Measurements from ENCODE around the gene NFYB.
"Not testable (repeated sequence)": the region's sequence is repeated elsewhere in the genome, so short reads cannot be mapped to it uniquely, and the experiment has no call there.

NFYB gene

DNA sequence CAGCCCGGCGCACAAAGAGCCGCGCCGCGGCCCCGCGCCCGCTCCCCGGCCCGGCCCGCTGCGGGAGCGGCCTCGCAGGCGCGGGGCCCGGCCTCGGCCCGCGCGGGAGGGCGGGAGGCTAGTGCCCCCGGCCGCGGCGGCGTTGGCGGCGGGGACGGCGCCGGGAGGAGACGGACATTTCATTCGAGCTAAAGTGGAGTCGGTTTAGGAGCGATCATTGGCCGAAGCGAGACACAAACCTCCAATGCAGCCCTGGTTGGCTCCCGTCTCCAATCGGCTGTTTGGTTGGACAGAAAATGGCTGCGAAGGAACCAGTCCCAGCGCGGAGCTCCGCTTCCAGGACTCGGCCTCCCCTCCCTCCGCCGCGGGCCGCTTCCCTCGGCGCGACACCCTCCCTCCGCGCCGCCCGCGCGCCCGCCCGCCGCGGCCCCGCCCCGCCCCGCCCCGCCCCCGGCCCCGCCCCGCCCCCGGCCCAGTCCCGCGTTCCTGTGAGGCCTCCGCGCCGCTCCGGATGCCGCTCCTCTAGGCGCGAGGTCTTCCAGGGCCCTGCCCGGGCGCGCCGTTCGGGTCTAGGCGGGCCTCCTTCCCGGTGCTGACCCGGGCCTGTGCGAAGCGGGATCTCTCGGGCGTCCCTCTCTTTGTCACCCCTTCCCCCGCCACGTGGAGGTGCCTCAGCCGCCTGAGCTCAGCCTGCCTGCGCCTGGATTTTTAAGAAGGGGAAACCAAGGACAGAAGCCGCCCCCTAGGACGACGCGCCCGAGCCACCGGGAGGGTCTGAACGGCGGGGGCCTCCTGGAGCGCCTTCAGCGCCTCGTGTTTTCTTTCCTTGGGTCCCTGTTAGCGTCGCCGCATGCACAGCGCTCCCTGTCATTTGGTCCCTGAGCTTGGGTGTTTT lies at the start of gene NFYB:
Gene NFYB (minus strand): TSS at position 309 of the 895 bp plus-strand sequence. CDS start 2,757 bp downstream, outside the sequence.
- H3K4me3 ChIP-seq, result peak within 1 kb of the TSS; percentile 63
- in situ Hi-C loops (cut with MboI; ENCODE audit: low sequenced_read_pairs), result no loop called here
- peaks cover 14% of the 10 kb centered on the region for H3K4me1 ChIP-seq
- no peaks in the 10 kb centered on the region for H3K9me3 ChIP-seq
- DNase-seq (ENCODE audit: low spot score in 2 of 2), result peak; percentile 93 to 95
- peaks cover 10% of the 10 kb centered on the region for H3K36me3 ChIP-seq (replicated peaks)
- no peaks in the 10 kb centered on the region; the same call in 1 of the 2 replicates for H3K27me3 ChIP-seq (ENCODE audit: low read depth)

DNA sequence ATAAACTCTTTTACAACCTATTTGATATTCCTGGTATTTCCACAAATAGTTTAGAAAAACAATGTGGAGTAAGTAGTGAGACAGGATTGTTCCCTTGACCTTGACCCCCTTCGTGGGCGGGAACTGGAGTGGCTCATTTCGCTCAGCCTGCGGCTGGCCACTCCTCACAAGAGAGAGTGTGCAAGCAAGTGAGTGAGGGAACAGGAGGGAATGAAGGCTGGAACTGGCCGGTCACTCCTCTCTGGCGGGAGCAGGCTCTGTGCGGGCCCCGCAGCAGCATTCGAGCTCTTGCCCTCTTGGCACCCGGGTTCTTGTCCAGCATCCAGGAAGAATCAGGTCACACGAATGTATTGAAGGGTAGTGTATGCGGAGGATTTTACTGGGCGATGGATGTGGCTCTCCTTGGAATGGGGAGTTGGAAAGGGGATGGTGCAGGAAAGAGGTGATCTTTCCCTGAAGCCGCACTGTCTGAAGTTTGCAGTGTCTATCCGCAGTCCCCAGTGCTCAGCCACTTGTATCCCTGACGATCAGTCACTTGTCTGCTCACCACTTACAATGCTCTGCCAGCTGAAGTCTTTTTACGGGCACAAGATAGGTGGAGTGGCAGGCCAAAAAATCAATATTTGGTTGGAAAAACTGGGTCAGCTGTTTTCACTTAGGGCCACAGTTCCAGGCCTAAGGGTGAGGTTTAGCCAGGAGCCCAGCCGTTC lies 49.6 kb upstream of the NFYB start:
- Histone ChIP-seq H3K9me3 (no peaks in the 10 kb centered on the region), H3K36me3 (replicated peaks) (no peaks in the 10 kb centered on the region), H3K4me1 (no peaks in the 10 kb centered on the region), H3K4me3 (no peak overlapping the region), H3K27me3 (ENCODE audit: low read depth) (no peaks in the 10 kb centered on the region)
- DNase-seq (ENCODE audit: low spot score in 2 of 2), result no peak
- in situ Hi-C loops (cut with MboI; ENCODE audit: low sequenced_read_pairs), result no loop called here

DNA sequence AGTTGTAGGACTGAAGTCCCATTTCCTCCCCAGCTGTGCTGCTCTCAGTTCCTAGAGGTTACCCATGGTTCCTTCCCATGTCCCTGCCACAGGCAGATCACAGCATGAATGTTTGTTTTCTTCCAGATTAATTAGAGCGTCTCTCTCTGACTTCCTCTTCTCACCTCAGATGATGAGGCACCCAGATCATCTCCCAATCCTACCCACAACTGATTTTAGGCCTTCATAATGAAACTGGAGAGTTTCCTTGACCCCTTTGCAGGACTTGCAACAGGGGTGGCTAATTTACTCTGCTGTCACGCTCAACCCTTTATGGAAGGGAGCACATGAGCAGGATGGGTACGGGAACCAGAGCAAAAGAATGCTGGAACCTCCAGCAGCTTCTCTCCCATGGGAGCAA lies 45.4 kb upstream of the NFYB start:
- DNase-seq (ENCODE audit: low spot score in 2 of 2), result no peak

DNA sequence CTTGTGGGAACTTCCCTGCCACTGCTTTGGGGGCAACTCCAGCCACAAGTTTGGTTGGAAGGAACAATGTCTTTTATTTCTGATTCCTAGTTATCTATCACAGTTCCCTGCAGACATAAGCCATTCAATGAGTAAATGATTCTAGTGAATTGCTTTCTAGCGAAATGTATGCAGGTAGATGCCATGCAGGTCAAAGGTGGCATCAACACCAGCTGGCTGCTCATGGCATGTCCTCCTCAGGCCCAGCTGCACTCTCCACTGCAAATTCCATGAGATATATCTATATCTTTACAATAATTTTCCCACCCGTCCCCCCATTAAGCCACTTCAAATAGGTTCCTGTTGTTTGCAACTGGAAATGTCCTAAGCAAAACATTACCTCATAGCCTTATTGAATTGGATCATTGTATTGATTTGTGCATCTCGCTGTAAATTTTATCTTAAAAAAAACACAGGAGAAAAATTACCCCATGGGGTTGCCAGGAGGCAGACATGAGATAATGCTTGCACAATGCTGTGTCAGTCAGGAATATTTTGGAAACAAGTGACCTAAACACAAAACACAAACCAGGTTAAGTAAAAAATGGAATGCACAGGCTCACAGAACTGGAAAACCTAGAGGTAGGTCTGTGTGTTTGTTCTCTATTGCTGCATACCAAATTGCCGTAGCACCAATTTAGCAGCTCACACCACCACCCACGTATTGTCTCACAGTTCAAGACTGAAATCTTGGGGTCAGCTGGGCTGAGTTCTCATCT lies 44.8 kb upstream of the NFYB start:
- H3K36me3 ChIP-seq (replicated peaks), result no peaks in the 10 kb centered on the region
- no peaks in the 10 kb centered on the region for H3K27me3 ChIP-seq (ENCODE audit: low read depth)
- no peak overlapping the region for H3K4me3 ChIP-seq
- in situ Hi-C loops (cut with MboI; ENCODE audit: low sequenced_read_pairs), result no loop called here
- no peaks in the 10 kb centered on the region for H3K9me3 ChIP-seq
- no peaks in the 10 kb centered on the region for H3K4me1 ChIP-seq
- DNase-seq (ENCODE audit: low spot score in 2 of 2), result no peak

More for the DNA sequence above, 45.4 kb upstream of the NFYB start:
- Histone ChIP-seq H3K4me1 (no peaks in the 10 kb centered on the region), H3K36me3 (replicated peaks) (no peaks in the 10 kb centered on the region), H3K9me3 (no peaks in the 10 kb centered on the region), H3K4me3 (no peak overlapping the region), H3K27me3 (ENCODE audit: low read depth) (no peaks in the 10 kb centered on the region)
- in situ Hi-C loops (cut with MboI; ENCODE audit: low sequenced_read_pairs), result no loop called here

DNA sequence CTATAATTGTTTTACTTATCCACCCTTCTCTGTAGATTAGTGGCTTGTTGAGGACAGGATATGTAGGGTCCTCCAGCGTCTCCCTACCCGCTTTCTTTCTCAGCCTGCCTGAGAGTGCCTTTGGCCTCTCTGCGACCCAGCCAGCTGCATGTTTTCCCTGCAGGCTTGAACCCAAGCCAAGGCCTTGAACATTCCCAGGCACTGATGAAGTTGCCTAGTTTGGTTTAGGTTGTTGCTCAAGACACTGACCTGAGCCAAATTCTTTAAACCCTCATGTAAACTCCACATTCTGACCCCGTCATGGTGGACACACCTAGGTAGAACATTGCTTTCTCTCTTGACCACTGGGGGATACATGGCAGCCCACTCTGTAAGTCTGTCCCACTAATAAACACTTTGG lies 44.1 kb upstream of the NFYB start:
- in situ Hi-C loops (cut with MboI; ENCODE audit: low sequenced_read_pairs), result no loop called here
- DNase-seq (ENCODE audit: low spot score in 2 of 2), result no peak
- no peaks in the 10 kb centered on the region for H3K9me3 ChIP-seq
- H3K4me3 ChIP-seq, result no peak overlapping the region
- no peaks in the 10 kb centered on the region for H3K4me1 ChIP-seq
- no peaks in the 10 kb centered on the region for H3K27me3 ChIP-seq (ENCODE audit: low read depth)
- no peaks in the 10 kb centered on the region for H3K36me3 ChIP-seq (replicated peaks)

DNA sequence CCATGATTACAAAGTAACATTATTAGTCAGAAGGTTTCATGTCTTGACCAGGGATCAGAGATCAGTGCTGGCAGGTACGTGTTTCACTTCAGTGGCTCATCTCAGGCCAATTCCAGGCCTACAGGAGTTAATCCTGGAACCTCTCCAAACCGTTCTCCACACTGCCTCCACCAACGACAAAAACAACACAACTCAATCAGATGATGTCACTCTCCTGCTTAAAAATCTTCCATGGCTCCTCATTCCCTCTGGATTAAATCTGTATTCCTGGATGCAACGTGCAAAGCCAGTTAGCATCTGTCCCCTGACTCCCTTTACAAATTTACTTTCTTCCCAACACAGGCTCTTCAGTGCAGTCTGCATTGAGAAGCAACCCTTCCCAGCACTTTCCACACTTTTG lies 43.3 kb upstream of the NFYB start:
- no peaks in the 10 kb centered on the region for H3K4me1 ChIP-seq
- in situ Hi-C loops (cut with MboI; ENCODE audit: low sequenced_read_pairs), result no loop called here
- H3K4me3 ChIP-seq, result no peak overlapping the region
- no peaks in the 10 kb centered on the region for H3K9me3 ChIP-seq
- no peak for DNase-seq (ENCODE audit: low spot score in 2 of 2)
- H3K36me3 ChIP-seq (replicated peaks), result no peaks in the 10 kb centered on the region
- no peaks in the 10 kb centered on the region for H3K27me3 ChIP-seq (ENCODE audit: low read depth)

DNA sequence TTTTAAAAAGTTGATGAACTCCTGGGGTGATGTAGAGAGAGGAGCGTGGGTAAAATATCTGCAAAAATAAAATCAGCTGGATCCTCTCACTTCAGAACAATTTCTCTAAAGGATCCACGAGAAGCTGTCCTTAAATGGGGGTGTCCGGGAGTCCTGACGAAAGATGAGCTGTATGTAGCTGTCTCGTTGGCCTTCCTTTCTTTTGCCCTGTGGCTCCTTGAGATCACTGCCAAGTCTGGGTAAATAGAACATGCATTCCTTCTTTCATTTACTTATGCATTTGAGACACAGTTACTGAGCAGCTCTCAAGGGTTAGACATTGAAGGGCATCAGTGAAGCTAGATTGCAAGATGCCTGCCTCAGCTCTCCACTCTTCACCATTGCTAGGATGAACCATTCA lies 42.4 kb upstream of the NFYB start:
- DNase-seq (ENCODE audit: low spot score in 2 of 2), result no peak
- no peaks in the 10 kb centered on the region for H3K4me1 ChIP-seq
- in situ Hi-C loops (cut with MboI; ENCODE audit: low sequenced_read_pairs), result no loop called here
- no peak overlapping the region for H3K4me3 ChIP-seq
- H3K27me3 ChIP-seq (ENCODE audit: low read depth), result no peaks in the 10 kb centered on the region
- no peaks in the 10 kb centered on the region for H3K9me3 ChIP-seq
- H3K36me3 ChIP-seq (replicated peaks), result no peaks in the 10 kb centered on the region

DNA sequence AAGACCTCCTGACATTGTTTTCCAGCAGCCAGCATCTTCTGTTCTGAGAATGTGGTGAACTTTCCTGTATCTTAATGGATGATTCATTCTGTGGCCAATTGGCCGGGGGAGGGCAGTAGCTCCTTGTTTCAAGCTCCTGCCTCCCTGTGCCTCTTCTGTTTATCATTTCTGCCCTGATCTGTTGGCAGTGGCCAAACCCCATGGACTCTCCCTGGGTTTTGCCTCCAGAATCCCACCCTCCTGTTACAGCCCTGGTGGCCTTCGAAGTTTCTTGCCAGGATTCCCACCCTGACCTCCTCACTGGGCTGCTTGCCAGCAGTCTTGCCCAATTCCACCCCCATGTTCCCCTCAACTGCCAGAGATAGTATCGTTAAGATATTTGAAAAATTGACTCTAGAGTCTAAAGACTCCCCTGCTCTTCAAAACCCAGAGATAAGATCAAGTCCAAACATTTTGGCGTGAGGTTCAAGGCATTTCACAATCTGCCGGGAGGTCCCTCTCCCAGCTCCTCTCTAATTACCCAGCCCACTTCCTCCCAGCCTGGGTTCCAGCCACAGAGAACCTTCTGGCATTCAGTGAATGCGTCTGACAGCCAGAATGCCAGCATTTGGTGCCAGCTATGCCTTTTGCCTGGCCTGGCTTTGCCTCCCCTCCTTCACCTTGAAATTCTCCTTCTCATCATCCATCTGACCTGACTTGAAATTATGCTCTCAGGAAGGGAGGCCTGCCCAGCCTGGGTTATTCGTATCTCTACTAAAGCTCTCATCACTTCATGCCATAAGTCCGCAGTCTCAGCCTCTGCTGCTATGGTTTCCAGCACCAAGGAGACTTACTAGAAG lies 39.9 kb upstream of the NFYB start:
- in situ Hi-C loops (cut with MboI; ENCODE audit: low sequenced_read_pairs), result no loop called here
- H3K4me3 ChIP-seq, result no peak overlapping the region

DNA sequence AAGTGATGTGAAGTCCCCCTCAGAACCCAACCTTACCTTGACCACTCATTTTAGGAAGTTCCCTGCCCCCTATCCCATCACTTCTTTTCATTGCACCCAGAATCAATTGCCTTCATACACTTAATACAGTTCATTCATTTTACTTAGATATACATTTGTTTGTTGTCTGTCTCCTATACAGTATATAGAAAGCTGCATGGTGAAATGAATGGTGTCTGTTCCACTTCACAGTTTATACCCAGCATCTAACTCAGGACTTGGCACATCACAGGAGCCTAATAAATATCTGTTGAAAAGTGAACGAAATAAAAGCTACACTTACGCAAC lies 39.3 kb upstream of the NFYB start:
- H3K36me3 ChIP-seq (replicated peaks), result no peaks in the 10 kb centered on the region
- no peaks in the 10 kb centered on the region for H3K27me3 ChIP-seq (ENCODE audit: low read depth)
- no peaks in the 10 kb centered on the region for H3K4me1 ChIP-seq
- no peaks in the 10 kb centered on the region for H3K9me3 ChIP-seq
- no peak overlapping the region for H3K4me3 ChIP-seq
- no peak for DNase-seq (ENCODE audit: low spot score in 2 of 2)
- in situ Hi-C loops (cut with MboI; ENCODE audit: low sequenced_read_pairs), result no loop called here

More for the DNA sequence above, 39.9 kb upstream of the NFYB start:
- Histone ChIP-seq H3K36me3 (replicated peaks) (no peaks in the 10 kb centered on the region), H3K4me1 (no peaks in the 10 kb centered on the region), H3K9me3 (no peaks in the 10 kb centered on the region), H3K27me3 (ENCODE audit: low read depth) (no peaks in the 10 kb centered on the region)
- peak in 1 of 2 experiments; percentile 19 for DNase-seq (ENCODE audit: low spot score in 2 of 2)

DNA sequence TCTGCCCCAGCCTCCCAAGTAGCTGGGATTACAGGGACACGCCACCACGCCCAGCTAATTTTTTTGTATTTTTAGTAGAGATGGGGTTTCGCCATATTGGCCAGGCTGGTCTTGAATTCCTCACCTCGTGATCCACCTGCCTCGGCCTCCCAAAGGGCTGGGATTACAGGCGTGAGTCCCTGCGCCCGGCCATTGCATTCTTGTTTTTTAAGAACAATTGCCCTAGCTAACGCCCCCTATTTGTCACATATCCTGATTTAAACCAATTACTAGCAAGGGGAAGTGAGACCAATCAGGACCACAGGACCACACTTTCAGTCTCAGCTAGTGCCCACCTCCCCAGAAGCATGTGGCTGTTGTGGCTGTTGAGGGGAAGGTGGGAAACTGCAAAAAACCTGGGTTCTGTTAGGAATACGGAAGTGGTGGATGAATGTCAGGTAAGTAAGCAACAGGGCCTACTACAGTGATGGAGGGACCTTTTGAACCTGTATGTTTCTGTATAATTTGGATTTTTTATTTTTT lies 37.8 kb upstream of the NFYB start:
- DNase-seq (ENCODE audit: low spot score in 2 of 2), result no peak
- in situ Hi-C loops (cut with MboI; ENCODE audit: low sequenced_read_pairs), result no loop called here

DNA sequence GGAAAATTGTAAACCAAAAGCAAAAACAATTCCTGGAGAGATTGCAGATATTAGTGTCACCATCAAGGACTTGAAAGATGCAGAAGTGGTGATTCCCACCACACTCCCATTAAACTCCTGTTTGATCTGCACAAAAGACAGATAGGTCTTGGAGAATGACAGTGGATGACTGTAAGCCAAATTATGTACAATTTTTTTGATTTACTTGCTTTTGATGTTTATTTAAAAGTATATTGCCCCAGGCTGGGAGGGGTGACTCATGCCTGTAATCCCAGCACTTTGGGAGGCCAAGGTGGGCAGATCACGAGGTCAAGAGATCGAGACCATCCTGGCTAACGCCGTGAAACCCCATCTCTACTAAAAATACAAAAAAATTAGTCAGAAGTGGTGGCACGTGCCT lies 35.8 kb upstream of the NFYB start:
- in situ Hi-C loops (cut with MboI; ENCODE audit: low sequenced_read_pairs); H3K36me3 ChIP-seq (replicated peaks): not testable (repeated sequence)

More for the DNA sequence above, 37.8 kb upstream of the NFYB start:
- no peaks in the 10 kb centered on the region for H3K36me3 ChIP-seq (replicated peaks)
- no peak overlapping the region for H3K4me3 ChIP-seq
- H3K9me3 ChIP-seq, result no peaks in the 10 kb centered on the region
- H3K4me1 ChIP-seq, result no peaks in the 10 kb centered on the region
- no peaks in the 10 kb centered on the region for H3K27me3 ChIP-seq (ENCODE audit: low read depth)

DNA sequence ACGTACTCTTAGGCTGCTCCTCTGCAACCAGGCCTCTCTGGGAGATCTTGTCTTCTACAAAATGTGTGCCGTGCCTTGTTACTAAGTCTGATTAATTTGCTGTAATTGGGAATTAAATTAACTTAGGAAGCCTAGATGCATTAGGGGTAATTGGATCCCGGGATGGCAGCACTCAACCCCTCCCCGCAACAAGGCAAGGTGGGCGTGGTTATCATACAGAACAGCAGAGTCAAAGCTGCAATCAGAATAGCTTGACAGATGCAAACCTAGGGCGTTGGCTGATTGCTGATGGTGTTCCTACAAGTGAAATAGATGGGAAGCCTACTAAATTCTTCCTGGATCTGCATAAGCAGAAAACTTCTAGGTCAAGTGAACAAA lies 34.5 kb upstream of the NFYB start:
- DNase-seq (ENCODE audit: low spot score in 2 of 2), result no peak
- no peaks in the 10 kb centered on the region; the same call in 1 of the 2 replicates for H3K27me3 ChIP-seq (ENCODE audit: low read depth)
- no peaks in the 10 kb centered on the region for H3K9me3 ChIP-seq
- no peaks in the 10 kb centered on the region for H3K36me3 ChIP-seq (replicated peaks)
- no peak overlapping the region for H3K4me3 ChIP-seq
- in situ Hi-C loops (cut with MboI; ENCODE audit: low sequenced_read_pairs), result no loop called here
- H3K4me1 ChIP-seq, result no peaks in the 10 kb centered on the region

More for the DNA sequence above, 35.8 kb upstream of the NFYB start:
- not testable (repeated sequence) for H3K4me1 ChIP-seq; H3K4me3 ChIP-seq; DNase-seq (ENCODE audit: low spot score in 2 of 2); H3K27me3 ChIP-seq (ENCODE audit: low read depth); H3K9me3 ChIP-seq
